ENCODE measurements around the gene PYCR2. TPM values are rescaled to one million over a fixed set of nuclear protein-coding genes. Genes with fewer than 3 reads are reported as not detected.

PYCR2 gene
- polyA plus RNA-seq, 1 donor from 2014 or later = 51.5 TPM

DNA sequence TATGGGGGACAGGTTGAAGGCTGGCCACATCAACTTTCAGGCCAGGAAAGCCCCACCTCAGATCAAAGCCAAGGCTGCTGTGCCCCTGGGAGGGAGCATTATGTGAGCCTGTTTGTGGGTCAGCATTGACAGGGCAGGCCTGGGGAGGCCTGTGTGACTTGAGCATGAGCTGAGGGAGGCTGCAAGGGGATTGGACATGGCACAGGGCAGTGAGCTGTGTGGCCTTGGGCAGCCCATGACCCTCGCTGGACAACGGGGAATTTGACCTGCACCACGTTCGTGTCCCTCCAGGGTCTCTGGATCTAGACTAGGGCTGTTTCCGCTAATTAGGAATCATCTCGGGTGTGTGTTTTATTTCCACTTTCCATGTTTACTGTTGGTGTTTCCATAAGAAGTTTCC lies 17.6 kb downstream of the PYCR2 start:
- Histone ChIP-seq H3K9me2 (ENCODE audit: insufficient read depth, low read length) (no peaks in the 10 kb centered on the region), H3F3A (ENCODE audit: insufficient read depth, low read length, poor library complexity, severe bottlenecking) (no peaks in the 10 kb centered on the region), H3K4me3 (ENCODE audit: low read length) (no peak overlapping the region), H2AFZ (ENCODE audit: low read depth, low read length) (no peak overlapping the region), H3K9me3 (ENCODE audit: low read length) (no peaks in the 10 kb centered on the region), H4K20me1 (ENCODE audit: insufficient read depth) (no peaks in the 10 kb centered on the region), H3K9ac (ENCODE audit: low read length) (no peak overlapping the region), H3K4me2 (ENCODE audit: low read length) (no peak overlapping the region), H3K27ac (ENCODE audit: low read length) (no peak overlapping the region), H3K36me3 (ENCODE audit: insufficient read depth, low read length) (no peaks in the 10 kb centered on the region), H3K27me3 (ENCODE audit: insufficient read depth, low read depth, low read length) (no peaks in the 10 kb centered on the region), H3K79me2 (replicated peaks; ENCODE audit: insufficient read depth, low read length) (no peaks in the 10 kb centered on the region)
- TF ChIP-seq TAF1 (IDR thresholded peaks at IDR 0.05; ENCODE audit: low read depth) (no peak), POLR2AphosphoS5 (IDR thresholded peaks at IDR 0.05) (no peak), MXI1 (conservative IDR thresholded peaks at IDR 0.05; ENCODE audit: poor library complexity, severe bottlenecking) (no peak), EZH2 (IDR thresholded peaks at IDR 0.05; ENCODE audit: borderline replicate concordance, insufficient read depth, low read length, poor library complexity, severe bottlenecking) (no peak), EP300 (conservative IDR thresholded peaks at IDR 0.05; ENCODE audit: poor library complexity, severe bottlenecking) (no peak), RAD21 (conservative IDR thresholded peaks at IDR 0.05) (no peak), SMC3 (conservative IDR thresholded peaks at IDR 0.05; ENCODE audit: poor library complexity) (no peak)
- TF ChIP-seq, protein P1, sequence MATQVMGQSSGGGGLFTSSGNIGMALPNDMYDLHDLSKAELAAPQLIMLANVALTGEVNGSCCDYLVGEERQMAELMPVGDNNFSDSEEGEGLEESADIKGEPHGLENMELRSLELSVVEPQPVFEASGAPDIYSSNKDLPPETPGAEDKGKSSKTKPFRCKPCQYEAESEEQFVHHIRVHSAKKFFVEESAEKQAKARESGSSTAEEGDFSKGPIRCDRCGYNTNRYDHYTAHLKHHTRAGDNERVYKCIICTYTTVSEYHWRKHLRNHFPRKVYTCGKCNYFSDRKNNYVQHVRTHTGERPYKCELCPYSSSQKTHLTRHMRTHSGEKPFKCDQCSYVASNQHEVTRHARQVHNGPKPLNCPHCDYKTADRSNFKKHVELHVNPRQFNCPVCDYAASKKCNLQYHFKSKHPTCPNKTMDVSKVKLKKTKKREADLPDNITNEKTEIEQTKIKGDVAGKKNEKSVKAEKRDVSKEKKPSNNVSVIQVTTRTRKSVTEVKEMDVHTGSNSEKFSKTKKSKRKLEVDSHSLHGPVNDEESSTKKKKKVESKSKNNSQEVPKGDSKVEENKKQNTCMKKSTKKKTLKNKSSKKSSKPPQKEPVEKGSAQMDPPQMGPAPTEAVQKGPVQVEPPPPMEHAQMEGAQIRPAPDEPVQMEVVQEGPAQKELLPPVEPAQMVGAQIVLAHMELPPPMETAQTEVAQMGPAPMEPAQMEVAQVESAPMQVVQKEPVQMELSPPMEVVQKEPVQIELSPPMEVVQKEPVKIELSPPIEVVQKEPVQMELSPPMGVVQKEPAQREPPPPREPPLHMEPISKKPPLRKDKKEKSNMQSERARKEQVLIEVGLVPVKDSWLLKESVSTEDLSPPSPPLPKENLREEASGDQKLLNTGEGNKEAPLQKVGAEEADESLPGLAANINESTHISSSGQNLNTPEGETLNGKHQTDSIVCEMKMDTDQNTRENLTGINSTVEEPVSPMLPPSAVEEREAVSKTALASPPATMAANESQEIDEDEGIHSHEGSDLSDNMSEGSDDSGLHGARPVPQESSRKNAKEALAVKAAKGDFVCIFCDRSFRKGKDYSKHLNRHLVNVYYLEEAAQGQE (IDR thresholded peaks at IDR 0.05; ENCODE audit: borderline replicate concordance) = no peak
- TF ChIP-seq, protein P2, sequence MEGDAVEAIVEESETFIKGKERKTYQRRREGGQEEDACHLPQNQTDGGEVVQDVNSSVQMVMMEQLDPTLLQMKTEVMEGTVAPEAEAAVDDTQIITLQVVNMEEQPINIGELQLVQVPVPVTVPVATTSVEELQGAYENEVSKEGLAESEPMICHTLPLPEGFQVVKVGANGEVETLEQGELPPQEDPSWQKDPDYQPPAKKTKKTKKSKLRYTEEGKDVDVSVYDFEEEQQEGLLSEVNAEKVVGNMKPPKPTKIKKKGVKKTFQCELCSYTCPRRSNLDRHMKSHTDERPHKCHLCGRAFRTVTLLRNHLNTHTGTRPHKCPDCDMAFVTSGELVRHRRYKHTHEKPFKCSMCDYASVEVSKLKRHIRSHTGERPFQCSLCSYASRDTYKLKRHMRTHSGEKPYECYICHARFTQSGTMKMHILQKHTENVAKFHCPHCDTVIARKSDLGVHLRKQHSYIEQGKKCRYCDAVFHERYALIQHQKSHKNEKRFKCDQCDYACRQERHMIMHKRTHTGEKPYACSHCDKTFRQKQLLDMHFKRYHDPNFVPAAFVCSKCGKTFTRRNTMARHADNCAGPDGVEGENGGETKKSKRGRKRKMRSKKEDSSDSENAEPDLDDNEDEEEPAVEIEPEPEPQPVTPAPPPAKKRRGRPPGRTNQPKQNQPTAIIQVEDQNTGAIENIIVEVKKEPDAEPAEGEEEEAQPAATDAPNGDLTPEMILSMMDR (IDR thresholded peaks at IDR 0.05; ENCODE audit: poor library complexity, severe bottlenecking) = no peak

DNA sequence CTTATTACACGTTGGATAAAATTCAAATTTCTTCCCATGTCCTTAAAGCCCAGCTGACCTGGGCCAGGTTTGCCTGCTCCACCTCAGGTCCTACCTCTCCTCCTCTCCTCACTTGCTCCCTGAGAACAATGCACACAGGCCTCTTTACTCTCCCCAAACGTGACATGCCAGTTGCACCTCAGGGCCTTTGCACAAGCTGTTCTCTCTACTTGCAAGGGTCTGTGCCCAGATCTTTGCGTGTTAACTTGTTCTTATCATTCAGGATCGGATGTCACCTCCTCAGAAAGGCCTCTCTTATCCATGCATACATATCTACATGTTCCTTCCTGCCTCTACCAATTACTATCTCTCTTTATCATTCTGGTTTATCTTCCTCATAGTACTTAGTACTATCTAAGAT lies 20.4 kb downstream of the PYCR2 start:
- H3K4me3 ChIP-seq (ENCODE audit: low read length) = no peak overlapping the region
- no peaks in the 10 kb centered on the region for H3K9me3 ChIP-seq (ENCODE audit: low read length)
- no peak overlapping the region for H3K4me2 ChIP-seq (ENCODE audit: low read length)
- H3K9me2 ChIP-seq (ENCODE audit: insufficient read depth, low read length) = no peaks in the 10 kb centered on the region
- no peaks in the 10 kb centered on the region for H3K79me2 ChIP-seq (replicated peaks; ENCODE audit: insufficient read depth, low read length)
- no peaks in the 10 kb centered on the region for H3K27me3 ChIP-seq (ENCODE audit: insufficient read depth, low read depth, low read length)
- no peaks in the 10 kb centered on the region for H4K20me1 ChIP-seq (ENCODE audit: insufficient read depth)
- H3K9ac ChIP-seq (ENCODE audit: low read length) = no peak overlapping the region
- no peak overlapping the region for H3K27ac ChIP-seq (ENCODE audit: low read length)
- TF ChIP-seq TAF1 (IDR thresholded peaks at IDR 0.05; ENCODE audit: low read depth) = no peak
- no peak for TF ChIP-seq EZH2 (IDR thresholded peaks at IDR 0.05; ENCODE audit: borderline replicate concordance, insufficient read depth, low read length, poor library complexity, severe bottlenecking)
- no peak for TF ChIP-seq RAD21 (conservative IDR thresholded peaks at IDR 0.05)
- no peak for TF ChIP-seq EP300 (conservative IDR thresholded peaks at IDR 0.05; ENCODE audit: poor library complexity, severe bottlenecking)
- TF ChIP-seq, protein P2 (IDR thresholded peaks at IDR 0.05; ENCODE audit: poor library complexity, severe bottlenecking) = no peak
- TF ChIP-seq, protein P1 (IDR thresholded peaks at IDR 0.05; ENCODE audit: borderline replicate concordance) = no peak
- TF ChIP-seq POLR2AphosphoS5 (IDR thresholded peaks at IDR 0.05) = no peak
- no peak for TF ChIP-seq MXI1 (conservative IDR thresholded peaks at IDR 0.05; ENCODE audit: poor library complexity, severe bottlenecking)
- TF ChIP-seq SMC3 (conservative IDR thresholded peaks at IDR 0.05; ENCODE audit: poor library complexity) = no peak
- H3F3A ChIP-seq (ENCODE audit: insufficient read depth, low read length, poor library complexity, severe bottlenecking) = no peaks in the 10 kb centered on the region
- no peaks in the 10 kb centered on the region for H3K36me3 ChIP-seq (ENCODE audit: insufficient read depth, low read length)
- no peak overlapping the region for H2AFZ ChIP-seq (ENCODE audit: low read depth, low read length)

Measured in neural cell (in vitro differentiated cells).